Smooth muscle cell of the brain vasculature (primary cell): Measurements from ENCODE around the gene GATA6.

Experiments used
- DNase-seq: peaks from one replicate; pipeline ENCODE4 v3.0.0-alpha.2; 2012; ENCODE audit warnings: low read depth, low spot score

The GATA6 gene

GRCh38 chr18:22166069-22166950 lies 3.1 kb upstream of the GATA6 start:
- no peak for DNase-seq

- no peak for DNase-seq
Measured at GRCh38 chr18:22167091-22167470, 2.3 kb upstream of the GATA6 start.

GRCh38 chr18:22167471-22168241 lies 1.7 kb upstream of the GATA6 start:
- DNase-seq, result no peak

- no peak for DNase-seq
Measured at GRCh38 chr18:22168360-22168921, 948 bp upstream of the GATA6 start.

GRCh38 chr18:22169889-22170420 lies 566 bp downstream of the GATA6 start:
- no peak for DNase-seq

GRCh38 chr18:22170421-22171257 lies 1.2 kb downstream of the GATA6 start:
- DNase-seq, result no peak

GRCh38 chr18:22171258-22172119 lies 2.1 kb downstream of the GATA6 start:
- DNase-seq, result no peak

- no peak for DNase-seq
Measured at GRCh38 chr18:22172120-22172582, 2.8 kb downstream of the GATA6 start.

- no peak for DNase-seq
Measured at GRCh38 chr18:22172594-22173049, 3.2 kb downstream of the GATA6 start.

GRCh38 chr18:22173221-22173927 lies 4.0 kb downstream of the GATA6 start:
- DNase-seq, result no peak

- DNase-seq, result no peak
Measured at GRCh38 chr18:22173928-22174301, 4.5 kb downstream of the GATA6 start.

GRCh38 chr18:22174341-22175145 lies 5.2 kb downstream of the GATA6 start:
- DNase-seq, result no peak

- DNase-seq, result no peak
Measured at GRCh38 chr18:22175346-22175745, 6.0 kb downstream of the GATA6 start.

- no peak for DNase-seq
Measured at GRCh38 chr18:22176420-22177326, 7.3 kb downstream of the GATA6 start.

GRCh38 chr18:22177327-22177871 lies 8.0 kb downstream of the GATA6 start:
- DNase-seq, result no peak

GRCh38 chr18:22179174-22179573 lies 9.8 kb downstream of the GATA6 start:
- no peak for DNase-seq

- no peak for DNase-seq
Measured at GRCh38 chr18:22179631-22180030, 10.2 kb downstream of the GATA6 start.
